CD14-positive monocyte (primary cell): ENCODE measurements around the gene TPD52L1. TPM values are rescaled to one million over a fixed set of nuclear protein-coding genes. Genes with fewer than 3 reads are reported as not detected.
A peak's percentile ranks its signal among the peaks of the same experiment; 100 is the strongest.

ENCODE experiments used
- DNase-seq, 3 donors: peaks; one replicate each; pipeline ENCODE4 v3.0.0-alpha.2; 2011 to 2022
- H2AFZ ChIP-seq: 2 replicates; pipeline ENCODE4 v1.6.0; 2012; ENCODE audit warnings: mild to moderate bottlenecking, low read depth, low read length, inconsistent platforms; ENCODE audit not compliant: insufficient read depth, poor library complexity, severe bottlenecking
- H3K27ac ChIP-seq, 2 donors: 1 replicate in 1 of 2; 2 replicates in 1 of 2; pipeline ENCODE4 v1.5.1; 2012 to 2013; ENCODE audit warnings: low read length in 2 of 2, control low read depth in 1 of 2, inconsistent platforms in 1 of 2, low read depth in 1 of 2, mild to moderate bottlenecking in 1 of 2
- H3K27me3 ChIP-seq, 2 donors: one replicate each; pipeline versions ENCODE4 v1.6.0 to v1.6.1; 2011 to 2013; ENCODE audit warnings: low read length in 2 of 2; ENCODE audit not compliant: control insufficient read depth in 2 of 2, insufficient read depth in 2 of 2
- H3K36me3 ChIP-seq, 2 donors: replicated peaks in 1 of 2; 1 replicate in 1 of 2; 2 replicates in 1 of 2; pipeline versions ENCODE4 v1.5.1 to v1.6.1; 2012 to 2013; ENCODE audit warnings: low read length in 2 of 2, control low read depth in 1 of 2, inconsistent platforms in 1 of 2, mild to moderate bottlenecking in 1 of 2; ENCODE audit not compliant: insufficient read depth in 2 of 2, control insufficient read depth in 1 of 2
- H3K4me1 ChIP-seq, 2 donors: 1 replicate in 1 of 2; 2 replicates in 1 of 2; pipeline versions ENCODE4 v1.5.1 to v1.6.1; 2012 to 2013; ENCODE audit warnings: low read length in 2 of 2, control low read depth in 1 of 2, inconsistent platforms in 1 of 2, mild to moderate bottlenecking in 1 of 2, moderate library complexity in 1 of 2; ENCODE audit not compliant: insufficient read depth in 2 of 2, control insufficient read depth in 1 of 2
- H3K4me2 ChIP-seq: replicated peaks from 2 replicates; pipeline ENCODE3; 2012; ENCODE audit warnings: low read length, moderate library complexity, mild to moderate bottlenecking; ENCODE audit not compliant: poor library complexity, severe bottlenecking; ENCODE audit errors: extremely low read depth
- H3K4me3 ChIP-seq, 3 experiments: fragments of 200-600 bp in 1 of 3; sonication (generic) in 1 of 3; replicated peaks in 1 of 3; 1 replicate in 2 of 3; 2 replicates in 1 of 3; pipeline ENCODE4 v1.5.1; 2011 to 2013; ENCODE audit warnings: low read length in 3 of 3, mild to moderate bottlenecking in 3 of 3, control low read depth in 2 of 3, low read depth in 2 of 3, inconsistent platforms in 1 of 3, moderate library complexity in 1 of 3
- H3K79me2 ChIP-seq: 2 replicates; pipeline ENCODE4 v1.6.0; 2012; ENCODE audit warnings: mild to moderate bottlenecking, control low read depth, inconsistent platforms, low read length, moderate library complexity; ENCODE audit not compliant: insufficient read depth
- H3K9ac ChIP-seq: 2 replicates; pipeline ENCODE4 v1.6.0; 2017; ENCODE audit warnings: low read length, mild to moderate bottlenecking; ENCODE audit not compliant: insufficient read depth, poor library complexity, severe bottlenecking
- H3K9me3 ChIP-seq, 2 donors: replicated peaks in 1 of 2; 1 replicate in 1 of 2; 2 replicates in 1 of 2; pipeline versions ENCODE4 v1.5.1 to v1.6.1; 2012 to 2013; ENCODE audit warnings: low read length in 2 of 2, control low read depth in 1 of 2; ENCODE audit not compliant: control insufficient read depth in 1 of 2, insufficient read depth in 1 of 2
- H4K20me1 ChIP-seq: 2 replicates; pipeline ENCODE4 v1.6.0; 2012; ENCODE audit warnings: mild to moderate bottlenecking, low read length, control low read depth, moderate library complexity; ENCODE audit not compliant: insufficient read depth
- H3K27ac Mint-ChIP-seq, 7 donors: one replicate each; pipeline ENCODE4 v1.8.0; 2020; ENCODE audit warnings: mild to moderate bottlenecking in 7 of 7, mixed read lengths in 7 of 7, moderate library complexity in 6 of 7, inconsistent platforms in 2 of 7
- H3K27me3 Mint-ChIP-seq, 3 donors: one replicate each; pipeline ENCODE4 v1.8.0; 2021 to 2022; ENCODE audit warnings: low read depth in 3 of 3, mild to moderate bottlenecking in 3 of 3, mixed read lengths in 3 of 3, moderate library complexity in 3 of 3, inconsistent platforms in 1 of 3
- H3K36me3 Mint-ChIP-seq, 2 donors: one replicate each; pipeline ENCODE4 v1.8.0; 2020; ENCODE audit warnings: mixed read lengths in 2 of 2, inconsistent platforms in 1 of 2, mild to moderate bottlenecking in 1 of 2
- H3K4me1 Mint-ChIP-seq: one replicate; pipeline ENCODE4 v1.8.0; 2020; ENCODE audit warnings: mild to moderate bottlenecking, mixed read lengths
- H3K4me3 Mint-ChIP-seq, 2 donors: one replicate each; pipeline ENCODE4 v1.8.0; 2020; ENCODE audit warnings: mild to moderate bottlenecking in 2 of 2, mixed read lengths in 2 of 2, moderate library complexity in 1 of 2
- H3K9me3 Mint-ChIP-seq, 7 donors: one replicate each; pipeline ENCODE4 v1.8.0; 2020 to 2022; ENCODE audit warnings: mixed read lengths in 7 of 7, mild to moderate bottlenecking in 6 of 7, moderate library complexity in 6 of 7, inconsistent platforms in 2 of 7
- WGBS: methylation state at CpG from one replicate; pipeline ENCODE4 v1.1.5; 2013; ENCODE audit warnings: missing lambda C conversion rate; ENCODE audit not compliant: insufficient coverage; 5-methylcytosine and 5-hydroxymethylcytosine counted together
- intact Hi-C, 2 donors: fragments of 100-400 bp; cut with micrococcal nuclease; formaldehyde crosslinking; loops; one replicate each; pipeline versions ENCODE4 v1.15.0 to v1.15.1; 2023
- polyA plus RNA-seq, 3 donors: library from polyadenylated mRNA; depleted of rRNA in 1 of 3; unstranded in 2 of 3; stranded (reverse) in 1 of 3; fragments of 300-500 nt in 2 of 3; fragments of >200 nt in 1 of 3; fragmentation: Illumina TruSeq in 2 of 3; gene quantifications; 1 replicate in 2 of 3; 2 replicates in 1 of 3; pipeline ENCODE4 v1.2.3, GENCODE V29; 2012 to 2021
- TF ChIP-seq, protein P1 (sequence below): fragments of 200-600 bp; IDR thresholded peaks from one replicate; pipeline ENCODE4 v1.8.0; 2022; ENCODE audit warnings: antibody characterized with exemption, mild to moderate bottlenecking

The TPD52L1 gene
- polyA plus RNA-seq, 3 donors = not detected

DNA sequence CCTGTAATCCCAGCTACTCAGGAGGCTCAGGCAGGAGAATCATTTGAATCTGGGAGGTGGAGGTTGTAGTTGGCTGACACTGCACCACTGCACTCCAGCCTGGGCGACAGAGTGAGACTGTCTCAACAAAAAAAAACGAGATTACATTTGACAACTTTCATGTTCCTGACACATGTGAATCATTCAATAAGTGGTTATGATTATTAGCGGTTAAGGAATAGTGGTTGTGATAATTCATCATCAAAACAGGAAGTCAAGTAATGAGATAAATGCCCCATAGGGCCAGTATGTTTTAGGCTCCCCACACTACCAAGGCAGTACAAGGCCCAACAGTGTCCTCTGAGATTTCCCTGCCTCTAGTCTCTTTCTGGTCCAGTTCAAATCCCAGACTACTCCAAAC, 145.7 kb downstream of the TPD52L1 start:
- H3K27ac Mint-ChIP-seq = peak overlapping the region in 1 of 7 donors; percentile 58
- peaks cover 29% of the 10 kb centered on the region for H3K4me1 Mint-ChIP-seq
- Histone ChIP-seq H4K20me1 (no peaks in the 10 kb centered on the region), H3K4me2 (no peak overlapping the region), H3K79me2 (no peaks in the 10 kb centered on the region), H3K9ac (no peak overlapping the region), H3K9me3 (no peaks in the 10 kb centered on the region), H3K27me3 (no peaks in the 10 kb centered on the region), H3K36me3 (peaks cover 31 to 43% of the 10 kb centered on the region in 2 donors), H3K4me3 (no peak overlapping the region), H2AFZ (no peak overlapping the region), H3K27ac (no peak overlapping the region), H3K4me1 (peaks cover 15 to 17% of the 10 kb centered on the region in 2 donors)
- no peak for DNase-seq
- H3K4me3 Mint-ChIP-seq = no peak overlapping the region
- TF ChIP-seq, protein P1, sequence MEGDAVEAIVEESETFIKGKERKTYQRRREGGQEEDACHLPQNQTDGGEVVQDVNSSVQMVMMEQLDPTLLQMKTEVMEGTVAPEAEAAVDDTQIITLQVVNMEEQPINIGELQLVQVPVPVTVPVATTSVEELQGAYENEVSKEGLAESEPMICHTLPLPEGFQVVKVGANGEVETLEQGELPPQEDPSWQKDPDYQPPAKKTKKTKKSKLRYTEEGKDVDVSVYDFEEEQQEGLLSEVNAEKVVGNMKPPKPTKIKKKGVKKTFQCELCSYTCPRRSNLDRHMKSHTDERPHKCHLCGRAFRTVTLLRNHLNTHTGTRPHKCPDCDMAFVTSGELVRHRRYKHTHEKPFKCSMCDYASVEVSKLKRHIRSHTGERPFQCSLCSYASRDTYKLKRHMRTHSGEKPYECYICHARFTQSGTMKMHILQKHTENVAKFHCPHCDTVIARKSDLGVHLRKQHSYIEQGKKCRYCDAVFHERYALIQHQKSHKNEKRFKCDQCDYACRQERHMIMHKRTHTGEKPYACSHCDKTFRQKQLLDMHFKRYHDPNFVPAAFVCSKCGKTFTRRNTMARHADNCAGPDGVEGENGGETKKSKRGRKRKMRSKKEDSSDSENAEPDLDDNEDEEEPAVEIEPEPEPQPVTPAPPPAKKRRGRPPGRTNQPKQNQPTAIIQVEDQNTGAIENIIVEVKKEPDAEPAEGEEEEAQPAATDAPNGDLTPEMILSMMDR = no peak
- peaks cover 0 to 3% (median 0%) of the 10 kb centered on the region in 7 donors for H3K9me3 Mint-ChIP-seq
- WGBS = no CpG with 5 or more reads among the region's 3 CpGs
- intact Hi-C loops = no loop called here
- H3K36me3 Mint-ChIP-seq = peaks cover 45 to 46% of the 10 kb centered on the region in 2 donors
- H3K27me3 Mint-ChIP-seq = peaks cover 0 to 2% (median 2%) of the 10 kb centered on the region in 3 donors

DNA sequence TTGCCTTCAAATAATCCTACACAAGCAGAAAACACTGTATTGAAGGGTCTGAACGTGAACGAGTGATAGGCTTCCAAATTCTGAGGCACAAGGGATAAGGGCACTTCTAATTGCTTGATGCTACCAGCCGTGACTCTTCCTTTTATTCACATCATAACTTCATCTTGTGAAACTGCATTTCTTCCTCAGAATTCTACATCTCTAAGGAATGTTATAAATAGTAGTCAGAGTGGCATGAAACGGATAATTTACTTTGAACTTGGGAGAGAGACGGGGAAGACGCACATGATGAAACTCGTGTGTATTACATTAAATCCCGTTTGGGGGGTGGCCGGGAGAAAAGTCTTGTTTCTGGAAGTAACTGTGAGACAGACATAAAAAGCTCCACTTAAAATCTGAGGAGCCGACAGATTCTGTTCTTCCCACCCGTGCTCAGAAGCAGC, 147.4 kb downstream of the TPD52L1 start:
- H3K27me3 Mint-ChIP-seq = peaks cover 2 to 4% (median 2%) of the 10 kb centered on the region in 3 donors
- peaks cover 0 to 5% (median 0%) of the 10 kb centered on the region in 7 donors for H3K9me3 Mint-ChIP-seq
- peak overlapping the region; percentile 64 to 78 for H3K27ac ChIP-seq
- H3K36me3 Mint-ChIP-seq = peaks cover 32 to 37% of the 10 kb centered on the region in 2 donors
- no peak for DNase-seq
- no peaks in the 10 kb centered on the region for H3K79me2 ChIP-seq
- H3K4me1 Mint-ChIP-seq = peaks cover 31% of the 10 kb centered on the region
- TF ChIP-seq, protein P1 = no peak
- H3K27me3 ChIP-seq = no peaks in the 10 kb centered on the region
- H3K4me2 ChIP-seq = peak overlapping the region; percentile 83
- H3K4me3 Mint-ChIP-seq = peak overlapping the region; percentile 87 to 95
- H3K4me3 ChIP-seq = peak overlapping the region; percentile 66 to 93 (median 85)
- H3K4me1 ChIP-seq = peaks cover 15 to 17% of the 10 kb centered on the region in 2 donors
- H2AFZ ChIP-seq = peak overlapping the region; percentile 92
- H3K27ac Mint-ChIP-seq = peak overlapping the region; percentile 71 to 95 (median 88)
- no peaks in the 10 kb centered on the region for H4K20me1 ChIP-seq
- peak overlapping the region; percentile 79 for H3K9ac ChIP-seq
- no peaks in the 10 kb centered on the region for H3K9me3 ChIP-seq
- intact Hi-C loops = no loop called here
- H3K36me3 ChIP-seq = peaks cover 26% of the 10 kb centered on the region in 2 donors
- WGBS = 0% methylated on average over 1 of the region's 11 CpGs
